GM21529 (cell line): ENCODE measurements around the gene KIAA1671.

Source experiments
- ATAC-seq: cut with Tn5 transposase; IDR thresholded peaks from one replicate; pipeline ENCODE4 v1.9.1; 2021; ENCODE audit not compliant: unreplicated experiment

The KIAA1671 gene

DNA sequence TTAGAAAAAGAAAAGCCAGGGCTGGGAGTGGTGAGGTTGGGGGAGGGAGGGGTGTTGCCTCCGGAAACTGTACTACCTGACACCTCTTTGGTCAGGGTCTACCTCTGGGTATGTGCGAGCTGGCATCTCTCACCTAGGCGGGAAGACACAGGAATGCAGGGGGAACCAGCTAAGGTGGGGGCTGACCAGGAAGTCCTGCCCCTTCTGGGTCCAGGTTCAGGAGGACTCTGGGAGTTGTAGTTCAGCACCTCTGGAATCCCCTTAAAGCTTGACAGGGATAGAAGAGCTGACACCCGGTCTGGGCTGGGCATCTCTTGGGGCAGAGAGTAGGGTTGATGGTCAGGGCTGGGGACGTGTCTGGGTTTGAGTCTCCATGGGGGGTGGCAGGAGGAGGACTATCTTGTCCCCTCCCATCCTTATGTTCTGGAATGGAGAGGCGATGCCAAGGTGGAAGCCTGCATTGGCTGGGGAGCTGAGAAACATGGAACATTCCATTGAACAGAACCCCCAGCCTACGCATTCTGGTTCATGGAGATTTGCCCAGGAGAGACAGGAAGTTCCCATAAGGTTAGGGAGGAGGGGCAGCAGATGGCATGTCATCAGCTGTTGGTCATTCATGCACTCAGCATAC is 2.1 kb upstream of the KIAA1671 start:
- ATAC-seq, result no peak

DNA sequence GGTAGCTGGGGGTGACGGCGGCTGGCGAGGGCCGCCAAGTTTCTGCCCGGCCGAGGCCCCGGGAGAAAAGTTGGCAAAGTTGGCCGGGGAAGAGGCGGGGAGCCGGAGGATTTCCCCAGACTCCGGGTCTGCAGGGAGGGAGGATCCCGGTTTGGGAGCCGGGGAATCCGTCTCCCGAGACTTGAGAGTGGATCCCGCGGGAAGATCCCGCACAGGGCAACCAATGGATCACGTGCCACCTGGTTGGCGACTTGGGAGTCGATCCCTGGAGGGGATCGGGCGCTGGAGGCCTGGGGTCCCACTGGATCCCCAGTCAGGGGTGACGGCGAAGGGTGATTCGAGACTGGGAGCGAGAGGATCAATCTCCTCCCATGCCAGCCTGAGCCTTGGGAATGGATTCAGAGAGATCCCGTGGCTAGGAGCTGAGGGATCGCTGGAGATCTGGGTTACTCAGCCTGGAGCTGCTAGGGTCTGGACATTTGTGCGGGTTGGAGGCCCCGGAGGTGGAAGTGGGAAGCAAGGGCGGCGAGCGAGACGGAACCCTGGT is 394 bp downstream of the KIAA1671 start:
- ATAC-seq, result no peak

DNA sequence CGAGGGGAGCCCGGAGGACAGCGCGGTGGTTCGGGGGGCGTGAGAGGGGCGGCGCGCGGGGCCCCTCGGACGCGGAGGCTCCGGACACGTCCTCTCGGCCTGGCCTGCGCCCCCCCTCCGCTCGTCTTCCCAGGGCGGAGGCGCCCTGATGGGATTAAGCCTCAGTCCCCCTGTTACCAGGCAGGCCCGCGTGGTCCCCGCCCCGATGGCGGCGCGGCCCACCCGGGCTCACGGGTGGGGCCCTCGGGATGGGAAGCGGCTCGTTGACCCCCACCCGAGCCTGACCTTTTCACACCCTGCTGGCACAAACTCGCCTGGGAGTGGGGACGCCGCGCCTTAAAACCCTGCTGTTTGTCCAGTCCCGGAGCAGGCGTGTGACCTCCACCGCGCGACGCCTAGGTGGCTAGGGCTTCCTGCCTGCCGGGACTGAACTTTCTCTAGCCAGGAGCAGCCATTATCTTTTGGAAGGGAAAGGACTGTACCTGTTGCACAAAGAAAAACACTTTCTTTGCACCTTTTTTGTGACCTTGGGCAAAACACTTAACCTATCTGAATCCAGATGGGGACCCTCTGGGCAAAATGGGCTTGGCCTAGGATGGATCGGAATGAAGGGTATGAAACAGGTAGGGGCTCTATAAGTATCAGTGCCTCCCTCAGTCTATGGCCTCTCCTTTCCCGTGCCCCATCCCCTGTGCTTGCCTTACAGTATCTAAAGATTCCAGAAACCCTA is 1.0 kb downstream of the KIAA1671 start:
- ATAC-seq, result no peak

DNA sequence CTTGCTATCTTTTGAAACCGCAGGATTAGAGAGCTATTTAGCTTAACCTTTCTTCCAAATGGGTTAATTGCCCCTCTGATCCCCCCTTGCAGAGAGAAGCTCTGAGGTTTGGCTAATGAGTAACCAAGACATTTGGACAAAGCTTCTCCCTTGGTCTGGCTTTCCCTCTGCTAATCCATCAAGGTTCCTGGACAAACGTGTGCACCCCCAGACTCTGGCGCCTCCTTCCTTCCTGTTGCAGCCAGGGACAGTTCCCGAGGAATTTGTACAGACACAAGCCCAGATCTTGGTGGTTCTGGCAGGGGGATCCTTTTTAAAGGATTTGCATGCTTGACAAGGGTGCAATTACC is 1.6 kb downstream of the KIAA1671 start:
- ATAC-seq, result no peak

- ATAC-seq, result no peak
Observed at GRCh38 chr22:24954856-24955255, 2.3 kb downstream of the KIAA1671 start.

GRCh38 chr22:24957043-24957442 is 4.5 kb downstream of the KIAA1671 start:
- no peak for ATAC-seq

- ATAC-seq, result no peak
Observed at GRCh38 chr22:24961217-24961844, 8.8 kb downstream of the KIAA1671 start.

DNA sequence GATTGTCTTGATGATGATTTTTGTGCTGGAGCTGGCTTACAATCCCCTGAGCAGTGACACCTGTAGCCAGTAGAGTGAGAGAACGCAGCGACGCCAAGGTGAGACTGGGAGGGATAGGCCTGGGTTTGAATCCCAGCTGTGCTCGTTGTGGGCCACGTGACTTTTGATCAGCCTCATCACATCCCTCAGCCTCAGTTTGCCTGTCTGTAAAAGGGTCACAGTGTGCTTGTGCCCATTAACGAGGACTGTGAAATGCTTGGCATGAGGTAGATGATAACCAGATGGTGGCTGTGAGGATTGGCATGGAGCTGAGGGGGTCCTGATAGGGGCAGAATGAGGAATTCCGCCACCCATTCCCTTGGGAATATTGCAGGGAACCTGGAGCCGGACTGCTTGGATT is 9.6 kb downstream of the KIAA1671 start:
- ATAC-seq, result no peak

GRCh38 chr22:24962835-24963234 is 10.3 kb downstream of the KIAA1671 start:
- ATAC-seq, result no peak

DNA sequence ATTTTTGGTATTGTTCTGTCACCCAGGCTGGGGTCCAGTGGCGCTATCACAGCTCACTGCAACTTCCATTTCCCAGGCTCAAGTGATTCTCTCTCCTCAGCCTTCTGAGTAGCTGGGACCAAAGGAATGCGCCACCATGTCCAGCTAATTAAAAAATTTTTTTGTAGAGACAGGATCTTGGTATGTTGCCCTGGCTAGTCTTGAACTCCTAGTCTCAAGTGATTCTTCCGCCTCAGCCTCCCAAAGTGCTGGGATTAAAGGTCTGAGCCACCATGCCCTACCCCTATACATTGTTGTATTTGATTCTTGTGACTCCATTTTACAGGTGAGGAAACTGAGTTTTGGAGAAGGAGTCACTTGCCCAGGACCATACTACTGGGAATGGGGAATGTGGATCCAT is 11.9 kb downstream of the KIAA1671 start:
- ATAC-seq, result no peak

DNA sequence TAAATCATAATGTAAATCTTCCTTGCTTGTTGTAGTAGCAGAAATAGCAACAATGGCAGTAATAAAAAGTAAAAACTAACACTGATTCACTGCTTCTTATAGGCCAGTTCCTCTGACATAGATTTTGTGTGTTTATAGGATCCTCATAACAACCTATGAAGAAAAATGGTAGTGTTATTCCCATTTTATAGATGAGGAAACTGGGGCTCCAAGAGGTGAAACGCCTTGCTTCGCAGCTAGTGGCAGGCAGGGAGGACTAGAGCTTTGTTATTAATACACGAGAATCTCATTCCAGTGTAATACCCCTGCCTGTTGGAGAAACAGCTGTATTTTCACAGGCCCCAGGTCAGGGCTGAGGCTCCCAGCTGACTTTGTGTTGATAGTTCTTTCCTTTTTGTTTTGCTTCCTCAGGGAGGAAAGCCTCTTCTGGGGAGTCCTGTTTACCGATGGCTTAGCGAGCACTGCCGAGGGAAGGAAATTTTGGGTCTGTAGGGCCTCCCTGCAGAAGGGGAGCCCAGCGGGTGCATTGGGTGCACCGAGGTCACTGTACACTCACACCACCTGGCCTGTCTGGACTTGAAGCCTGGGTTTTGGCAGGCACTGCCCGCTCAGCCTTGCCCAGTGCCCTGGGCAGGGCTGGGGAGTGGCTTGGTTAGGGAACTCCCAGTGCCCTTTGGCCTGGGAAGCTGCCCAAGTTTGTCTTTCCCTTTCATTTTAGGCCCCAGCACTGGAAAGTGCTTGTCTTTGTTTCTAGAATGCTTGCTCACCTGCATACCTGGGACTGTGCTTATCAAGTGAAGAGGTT is 13.5 kb downstream of the KIAA1671 start:
- ATAC-seq, result no peak

- no peak for ATAC-seq
Observed at GRCh38 chr22:24968066-24968561, 15.6 kb downstream of the KIAA1671 start.

GRCh38 chr22:24969560-24970301 is 17.2 kb downstream of the KIAA1671 start:
- ATAC-seq, result no peak

DNA sequence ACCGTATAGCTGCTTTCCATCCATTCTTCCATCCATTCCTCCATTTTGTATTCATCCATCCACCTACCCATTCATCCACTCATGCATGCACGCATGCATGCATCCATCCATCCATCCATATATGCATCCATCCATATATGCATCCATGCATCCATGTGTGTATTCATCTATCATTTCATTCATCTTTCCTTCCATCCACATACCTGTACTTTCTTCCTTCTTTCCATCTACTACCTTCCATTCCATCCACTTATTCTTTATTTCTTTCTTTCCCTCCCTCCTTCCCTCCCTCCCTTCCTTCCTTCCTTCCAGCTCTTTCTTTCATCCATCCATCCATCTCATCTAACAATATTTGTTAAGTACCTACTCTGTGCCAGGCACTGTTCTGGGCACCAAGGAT is 19.9 kb downstream of the KIAA1671 start:
- no peak for ATAC-seq

DNA sequence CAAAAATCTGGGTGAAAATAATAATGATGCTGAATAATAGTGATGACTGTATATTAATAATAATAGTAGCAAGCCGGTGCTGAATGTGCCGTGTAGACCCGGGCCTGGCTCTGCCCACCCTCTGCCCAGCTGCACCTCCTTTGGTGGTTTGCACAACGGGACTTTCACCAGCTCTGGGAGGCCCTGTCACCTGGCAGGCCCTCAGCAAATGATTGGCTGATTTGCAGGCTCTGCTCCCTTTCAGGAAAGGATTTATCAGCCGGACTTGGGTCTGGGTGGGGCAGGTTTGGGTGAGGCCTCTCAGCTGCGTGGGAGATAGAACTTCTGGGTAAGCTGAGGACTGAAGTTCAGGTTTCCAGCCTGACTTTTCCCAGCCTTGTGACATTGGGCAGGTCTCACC is 21.4 kb downstream of the KIAA1671 start:
- ATAC-seq, result no peak

GRCh38 chr22:24975125-24975640 is 22.7 kb downstream of the KIAA1671 start:
- ATAC-seq, result no peak

- ATAC-seq, result no peak
Observed at GRCh38 chr22:24975813-24976341, 23.4 kb downstream of the KIAA1671 start.

- ATAC-seq, result no peak
Observed at GRCh38 chr22:24976442-24977218, 24.1 kb downstream of the KIAA1671 start.
